Measurements from ENCODE around the gene FAM98B. TPM values are rescaled to one million over a fixed set of nuclear protein-coding genes. Genes with fewer than 3 reads are reported as not detected.
A peak's percentile ranks its signal among the peaks of the same experiment; 100 is the strongest.

The FAM98B gene
- total RNA-seq, 1 donor from 2014 or later = 25.6 TPM

GRCh38 chr15:38531509-38531908 is 77.6 kb downstream of the FAM98B start:
- Histone ChIP-seq H3K27ac (ENCODE audit: low read depth, low read length) (no peak overlapping the region), H3K36me3 (ENCODE audit: control insufficient read depth in 3 of 3, insufficient read depth in 3 of 3, low read length in 3 of 3) (no peaks in the 10 kb centered on the region), H3K4me3 (ENCODE audit: low read length in 3 of 3) (no peak overlapping the region), H3K4me1 (ENCODE audit: control insufficient read depth in 3 of 3, insufficient read depth in 3 of 3, low read length in 3 of 3) (peaks cover 0 to 2% (median 0%) of the 10 kb centered on the region in 3 donors), H3K9ac (ENCODE audit: low read depth in 1 of 3, low read length in 3 of 3) (no peak overlapping the region), H3K27me3 (ENCODE audit: control insufficient read depth in 3 of 3, insufficient read depth in 3 of 3, low read length in 3 of 3) (peaks cover 0 to 3% (median 0%) of the 10 kb centered on the region in 3 donors), H3K9me3 (ENCODE audit: control insufficient read depth in 3 of 3, low read length in 3 of 3) (no peaks in the 10 kb centered on the region)

GRCh38 chr15:38532728-38533127 is 78.8 kb downstream of the FAM98B start:
- Histone ChIP-seq H3K4me3 (ENCODE audit: low read length in 3 of 3) (no peak overlapping the region), H3K36me3 (ENCODE audit: control insufficient read depth in 3 of 3, insufficient read depth in 3 of 3, low read length in 3 of 3) (no peaks in the 10 kb centered on the region), H3K4me1 (ENCODE audit: control insufficient read depth in 3 of 3, insufficient read depth in 3 of 3, low read length in 3 of 3) (peaks cover 0 to 2% (median 0%) of the 10 kb centered on the region in 3 donors), H3K9ac (ENCODE audit: low read depth in 1 of 3, low read length in 3 of 3) (no peak overlapping the region), H3K27ac (ENCODE audit: low read depth, low read length) (no peak overlapping the region), H3K9me3 (ENCODE audit: control insufficient read depth in 3 of 3, low read length in 3 of 3) (no peaks in the 10 kb centered on the region), H3K27me3 (ENCODE audit: control insufficient read depth in 3 of 3, insufficient read depth in 3 of 3, low read length in 3 of 3) (peaks cover 0 to 3% (median 0%) of the 10 kb centered on the region in 3 donors)

DNA sequence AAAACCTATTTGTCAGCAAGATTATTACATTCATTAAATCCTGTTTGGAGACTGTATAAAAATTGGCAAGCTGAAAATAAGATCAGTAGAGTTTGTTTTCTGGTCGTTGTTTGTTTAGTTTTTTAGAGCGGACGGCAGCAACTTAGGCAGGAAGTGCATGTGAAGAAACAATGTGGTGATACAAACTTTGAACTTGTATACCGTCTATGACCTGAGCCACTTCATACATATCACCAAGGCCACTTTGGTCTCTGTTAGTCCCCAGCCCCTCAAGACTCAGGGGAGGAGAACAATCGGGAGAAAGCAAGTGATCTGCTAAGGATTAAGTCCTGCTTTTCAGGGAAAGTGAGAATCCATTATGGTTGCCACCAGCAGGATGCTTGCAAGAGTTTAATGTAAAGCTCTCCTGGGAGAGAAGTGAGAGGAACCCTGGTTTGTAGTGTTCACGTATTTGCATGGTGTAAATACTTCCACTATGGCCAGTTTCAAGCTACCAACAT is 79.5 kb downstream of the FAM98B start:
- Histone ChIP-seq H3K36me3 (ENCODE audit: control insufficient read depth in 3 of 3, insufficient read depth in 3 of 3, low read length in 3 of 3) (no peaks in the 10 kb centered on the region), H3K9ac (ENCODE audit: low read depth in 1 of 3, low read length in 3 of 3) (no peak overlapping the region)

GRCh38 chr15:38533926-38534325 is 80.0 kb downstream of the FAM98B start:
- Histone ChIP-seq H3K27ac (ENCODE audit: low read depth, low read length) (no peak overlapping the region), H3K27me3 (ENCODE audit: control insufficient read depth in 3 of 3, insufficient read depth in 3 of 3, low read length in 3 of 3) (peaks cover 0 to 3% (median 0%) of the 10 kb centered on the region in 3 donors), H3K9ac (ENCODE audit: low read depth in 1 of 3, low read length in 3 of 3) (no peak overlapping the region), H3K9me3 (ENCODE audit: control insufficient read depth in 3 of 3, low read length in 3 of 3) (no peaks in the 10 kb centered on the region), H3K36me3 (ENCODE audit: control insufficient read depth in 3 of 3, insufficient read depth in 3 of 3, low read length in 3 of 3) (no peaks in the 10 kb centered on the region), H3K4me1 (ENCODE audit: control insufficient read depth in 3 of 3, insufficient read depth in 3 of 3, low read length in 3 of 3) (peaks cover 0 to 2% (median 0%) of the 10 kb centered on the region in 3 donors), H3K4me3 (ENCODE audit: low read length in 3 of 3) (no peak overlapping the region)

More for the DNA sequence above, 79.5 kb downstream of the FAM98B start:
- Histone ChIP-seq H3K4me1 (ENCODE audit: control insufficient read depth in 3 of 3, insufficient read depth in 3 of 3, low read length in 3 of 3) (peaks cover 0 to 2% (median 0%) of the 10 kb centered on the region in 3 donors), H3K4me3 (ENCODE audit: low read length in 3 of 3) (no peak overlapping the region), H3K27me3 (ENCODE audit: control insufficient read depth in 3 of 3, insufficient read depth in 3 of 3, low read length in 3 of 3) (peaks cover 0 to 3% (median 0%) of the 10 kb centered on the region in 3 donors), H3K9me3 (ENCODE audit: control insufficient read depth in 3 of 3, low read length in 3 of 3) (no peaks in the 10 kb centered on the region), H3K27ac (ENCODE audit: low read depth, low read length) (no peak overlapping the region)

DNA sequence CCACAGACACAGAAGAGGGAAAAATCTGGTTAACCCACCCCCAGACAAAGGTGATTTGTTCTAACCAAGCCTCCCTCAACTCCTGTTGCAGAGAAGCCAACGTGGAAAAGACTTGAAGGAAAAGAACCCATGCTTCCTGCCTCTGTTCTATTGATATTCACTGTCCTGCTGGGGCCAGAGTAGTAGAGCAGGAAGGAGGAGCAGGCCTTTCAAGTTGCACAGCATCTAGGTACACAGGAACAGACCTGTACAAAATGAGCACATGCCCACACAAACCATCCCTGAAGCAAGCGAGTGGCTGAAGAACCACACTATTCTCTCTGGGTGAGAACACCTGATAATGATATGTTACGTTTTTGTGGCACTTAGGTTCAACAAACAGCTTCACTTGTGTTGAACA is 80.8 kb downstream of the FAM98B start:
- H3K4me3 ChIP-seq (ENCODE audit: low read length in 3 of 3) = no peak overlapping the region
- no peaks in the 10 kb centered on the region for H3K36me3 ChIP-seq (ENCODE audit: control insufficient read depth in 3 of 3, insufficient read depth in 3 of 3, low read length in 3 of 3)
- peaks cover 0 to 2% (median 0%) of the 10 kb centered on the region in 3 donors for H3K4me1 ChIP-seq (ENCODE audit: control insufficient read depth in 3 of 3, insufficient read depth in 3 of 3, low read length in 3 of 3)
- H3K27me3 ChIP-seq (ENCODE audit: control insufficient read depth in 3 of 3, insufficient read depth in 3 of 3, low read length in 3 of 3) = peaks cover 0 to 3% (median 0%) of the 10 kb centered on the region in 3 donors
- H3K9me3 ChIP-seq (ENCODE audit: control insufficient read depth in 3 of 3, low read length in 3 of 3) = no peaks in the 10 kb centered on the region
- no peak overlapping the region for H3K27ac ChIP-seq (ENCODE audit: low read depth, low read length)
- no peak overlapping the region for H3K9ac ChIP-seq (ENCODE audit: low read depth in 1 of 3, low read length in 3 of 3)

GRCh38 chr15:38535491-38536200 is 81.7 kb downstream of the FAM98B start:
- Histone ChIP-seq H3K9me3 (ENCODE audit: control insufficient read depth in 3 of 3, low read length in 3 of 3) (no peaks in the 10 kb centered on the region), H3K36me3 (ENCODE audit: control insufficient read depth in 3 of 3, insufficient read depth in 3 of 3, low read length in 3 of 3) (no peaks in the 10 kb centered on the region), H3K27me3 (ENCODE audit: control insufficient read depth in 3 of 3, insufficient read depth in 3 of 3, low read length in 3 of 3) (peaks cover 0 to 3% (median 0%) of the 10 kb centered on the region in 3 donors), H3K4me3 (ENCODE audit: low read length in 3 of 3) (no peak overlapping the region), H3K27ac (ENCODE audit: low read depth, low read length) (peak overlapping the region; percentile 38), H3K9ac (ENCODE audit: low read depth in 1 of 3, low read length in 3 of 3) (no peak overlapping the region), H3K4me1 (ENCODE audit: control insufficient read depth in 3 of 3, insufficient read depth in 3 of 3, low read length in 3 of 3) (peaks cover 0 to 2% (median 0%) of the 10 kb centered on the region in 3 donors)

- H3K4me3 ChIP-seq (ENCODE audit: low read length in 3 of 3) = no peak overlapping the region
- H3K27me3 ChIP-seq (ENCODE audit: control insufficient read depth in 3 of 3, insufficient read depth in 3 of 3, low read length in 3 of 3) = peaks cover 0 to 3% (median 0%) of the 10 kb centered on the region in 3 donors
- H3K9me3 ChIP-seq (ENCODE audit: control insufficient read depth in 3 of 3, low read length in 3 of 3) = no peaks in the 10 kb centered on the region
- no peak overlapping the region for H3K9ac ChIP-seq (ENCODE audit: low read depth in 1 of 3, low read length in 3 of 3)
- peak overlapping the region; percentile 38 for H3K27ac ChIP-seq (ENCODE audit: low read depth, low read length)
- H3K36me3 ChIP-seq (ENCODE audit: control insufficient read depth in 3 of 3, insufficient read depth in 3 of 3, low read length in 3 of 3) = no peaks in the 10 kb centered on the region
- H3K4me1 ChIP-seq (ENCODE audit: control insufficient read depth in 3 of 3, insufficient read depth in 3 of 3, low read length in 3 of 3) = peaks cover 0 to 2% (median 0%) of the 10 kb centered on the region in 3 donors
These were observed 82.3 kb downstream of the FAM98B start for GRCh38 chr15:38536201-38536676.

Other genes with a start within 250 kb of the FAM98B start
- 37.6 TPM for gene SPRED1, start 201.3 kb upstream of the FAM98B start, total RNA-seq
- 0.52 TPM for gene RASGRP1, start 110.7 kb downstream of the FAM98B start, total RNA-seq